NCI-H2081 treated with DMSO at 0.1 percent for 48 hours (cell line): ENCODE data around the gene RGS6.

Experiments used
- DNase-seq: peaks from one replicate; lab custom pipeline; 2025; lab: John Stamatoyannopoulos, UW

RGS6 gene

GRCh38 chr14:72247896-72248465 lies 315.8 kb downstream of the RGS6 start:
- no peak for DNase-seq

- DNase-seq: no peak
Measured at GRCh38 chr14:72253503-72253902, 321.3 kb downstream of the RGS6 start.

- no peak for DNase-seq
Measured at GRCh38 chr14:72254202-72254936, 322.1 kb downstream of the RGS6 start.

GRCh38 chr14:72254937-72255472 lies 322.8 kb downstream of the RGS6 start:
- DNase-seq: no peak

GRCh38 chr14:72256055-72256454 lies 323.8 kb downstream of the RGS6 start:
- DNase-seq: no peak

- DNase-seq: no peak
Measured at GRCh38 chr14:72261068-72261467, 328.8 kb downstream of the RGS6 start.

GRCh38 chr14:72262771-72263170 lies 330.5 kb downstream of the RGS6 start:
- no peak for DNase-seq

- no peak for DNase-seq
Measured at GRCh38 chr14:72264716-72265115, 332.5 kb downstream of the RGS6 start.

- no peak for DNase-seq
Measured at GRCh38 chr14:72270147-72270727, 338.0 kb downstream of the RGS6 start.

- DNase-seq: no peak
Measured at GRCh38 chr14:72270749-72271148, 338.5 kb downstream of the RGS6 start.

GRCh38 chr14:72275242-72275641 lies 343.0 kb downstream of the RGS6 start:
- no peak for DNase-seq

- DNase-seq: no peak
Measured at GRCh38 chr14:72278316-72278715, 346.1 kb downstream of the RGS6 start.

GRCh38 chr14:72284176-72284575 lies 351.9 kb downstream of the RGS6 start:
- no peak for DNase-seq

- no peak for DNase-seq
Measured at GRCh38 chr14:72290241-72290640, 358.0 kb downstream of the RGS6 start.

GRCh38 chr14:72291908-72292688 lies 359.9 kb downstream of the RGS6 start:
- no peak for DNase-seq

- no peak for DNase-seq
Measured at GRCh38 chr14:72292689-72293024, 360.4 kb downstream of the RGS6 start.

GRCh38 chr14:72301352-72301751 lies 369.1 kb downstream of the RGS6 start:
- no peak for DNase-seq

- DNase-seq: no peak
Measured at GRCh38 chr14:72303930-72304329, 371.7 kb downstream of the RGS6 start.

GRCh38 chr14:72305561-72305960 lies 373.3 kb downstream of the RGS6 start:
- no peak for DNase-seq

- DNase-seq: no peak
Measured at GRCh38 chr14:72308967-72309485, 376.8 kb downstream of the RGS6 start.

GRCh38 chr14:72311116-72311515 lies 378.9 kb downstream of the RGS6 start:
- DNase-seq: no peak

GRCh38 chr14:72311516-72311915 lies 379.3 kb downstream of the RGS6 start:
- DNase-seq: no peak
